IPS DF 4.7 (cell line): ENCODE data around the gene SMDT1.

Experiments
- DNase-seq: peaks from one replicate; pipeline ENCODE4 v3.0.0-alpha.2; 2013; ENCODE audit warnings: low spot score; ENCODE audit errors: extremely low read depth

Gene SMDT1

DNA sequence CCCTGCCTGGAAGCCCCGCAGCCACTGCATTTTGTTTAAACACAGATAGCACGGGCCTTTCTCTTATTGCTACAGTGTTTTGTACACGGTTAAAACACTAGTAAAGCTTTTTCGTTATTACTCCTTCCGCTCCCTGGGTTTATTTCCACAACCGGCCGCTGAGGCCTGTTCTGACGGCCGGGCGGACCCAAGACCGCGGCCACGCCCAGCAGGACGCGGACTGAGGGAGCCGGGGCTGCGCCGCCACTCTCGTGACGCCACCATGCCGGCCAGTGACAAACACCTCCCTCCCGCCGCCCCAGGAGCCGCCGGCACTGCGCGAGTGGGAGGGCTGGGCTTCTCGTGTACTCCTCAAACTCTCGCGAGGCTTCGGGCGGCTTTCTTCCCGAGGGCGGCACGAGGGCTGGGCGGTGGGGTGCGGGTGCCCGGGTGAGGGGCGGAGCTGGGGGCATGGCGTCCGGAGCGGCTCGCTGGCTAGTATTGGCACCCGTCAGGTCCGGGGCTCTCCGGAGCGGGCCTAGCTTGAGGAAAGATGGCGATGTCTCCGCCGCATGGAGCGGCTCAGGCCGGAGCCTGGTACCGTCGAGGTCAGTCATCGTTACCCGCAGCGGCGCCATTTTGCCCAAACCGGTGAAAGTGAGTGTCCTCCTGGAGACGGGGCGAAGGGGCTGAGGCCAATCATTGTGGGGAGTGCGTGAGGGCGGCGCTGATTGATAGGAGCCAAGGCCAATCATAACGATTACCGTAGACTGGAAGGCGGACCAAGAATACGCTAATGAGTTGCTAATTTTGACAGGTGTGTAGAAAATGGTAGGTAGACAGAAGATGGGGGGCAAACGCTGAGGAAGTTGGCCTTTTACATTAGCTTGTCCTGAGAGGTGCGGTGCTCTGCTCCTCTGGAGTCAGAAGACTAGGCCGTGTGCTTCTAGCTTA is at the start of gene SMDT1:
Gene SMDT1, plus strand, starts transcription at position 382 of the 933 bp plus-strand sequence. Its CDS starts 69 bp downstream, at position 451.
- DNase-seq = peak; percentile 95

GRCh38 chr22:42033263-42034181 is 46.0 kb upstream of the SMDT1 start:
- DNase-seq = no peak

GRCh38 chr22:42035256-42035655 is 44.2 kb upstream of the SMDT1 start:
- no peak for DNase-seq

- DNase-seq = no peak
These were observed 40.2 kb upstream of the SMDT1 start for GRCh38 chr22:42039271-42039670.

GRCh38 chr22:42041784-42042183 is 37.7 kb upstream of the SMDT1 start:
- no peak for DNase-seq

DNA sequence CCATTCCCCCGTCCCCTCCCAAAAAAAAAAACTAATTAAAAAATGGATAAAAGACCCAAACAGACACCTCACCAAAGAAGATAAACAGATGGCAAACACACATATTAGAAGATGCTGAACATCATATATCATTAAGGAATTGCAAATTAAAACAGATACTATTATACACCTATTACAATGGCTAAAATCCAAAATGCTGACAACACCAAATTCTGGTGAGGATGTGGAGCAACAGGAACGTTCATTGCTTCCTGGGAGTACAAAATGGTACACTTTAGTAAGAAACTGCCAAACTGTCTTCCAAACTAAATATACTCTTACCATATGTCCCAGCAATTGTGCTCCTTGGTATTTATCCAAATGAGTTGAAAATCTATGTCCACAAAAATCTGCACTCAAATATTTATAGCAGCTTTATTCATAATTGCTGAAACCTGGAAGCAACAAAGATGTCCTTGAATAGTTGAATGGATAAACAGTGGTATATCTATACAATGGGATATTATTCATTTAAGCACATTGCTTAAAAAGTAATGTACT is 28.8 kb upstream of the SMDT1 start:
- DNase-seq = no peak

DNA sequence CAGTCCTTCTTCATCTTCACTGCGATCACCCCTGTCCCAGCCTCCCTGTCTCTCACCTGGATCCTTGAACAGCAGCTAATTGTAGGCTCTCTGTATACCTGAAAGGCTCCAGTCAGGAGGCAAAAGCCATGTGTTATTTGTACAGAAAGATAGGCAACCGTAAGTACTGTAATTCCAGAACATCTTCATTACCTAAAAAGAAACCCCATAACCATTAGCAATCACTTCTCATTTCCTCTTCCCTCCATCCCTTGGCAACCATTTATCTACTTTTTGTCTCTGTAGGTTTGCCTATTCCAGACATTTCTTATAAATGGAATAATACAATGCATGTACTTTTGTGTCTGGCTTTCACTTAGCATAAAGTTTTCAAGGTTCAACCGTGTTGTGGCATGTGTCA is 26.7 kb upstream of the SMDT1 start:
- no peak for DNase-seq

DNA sequence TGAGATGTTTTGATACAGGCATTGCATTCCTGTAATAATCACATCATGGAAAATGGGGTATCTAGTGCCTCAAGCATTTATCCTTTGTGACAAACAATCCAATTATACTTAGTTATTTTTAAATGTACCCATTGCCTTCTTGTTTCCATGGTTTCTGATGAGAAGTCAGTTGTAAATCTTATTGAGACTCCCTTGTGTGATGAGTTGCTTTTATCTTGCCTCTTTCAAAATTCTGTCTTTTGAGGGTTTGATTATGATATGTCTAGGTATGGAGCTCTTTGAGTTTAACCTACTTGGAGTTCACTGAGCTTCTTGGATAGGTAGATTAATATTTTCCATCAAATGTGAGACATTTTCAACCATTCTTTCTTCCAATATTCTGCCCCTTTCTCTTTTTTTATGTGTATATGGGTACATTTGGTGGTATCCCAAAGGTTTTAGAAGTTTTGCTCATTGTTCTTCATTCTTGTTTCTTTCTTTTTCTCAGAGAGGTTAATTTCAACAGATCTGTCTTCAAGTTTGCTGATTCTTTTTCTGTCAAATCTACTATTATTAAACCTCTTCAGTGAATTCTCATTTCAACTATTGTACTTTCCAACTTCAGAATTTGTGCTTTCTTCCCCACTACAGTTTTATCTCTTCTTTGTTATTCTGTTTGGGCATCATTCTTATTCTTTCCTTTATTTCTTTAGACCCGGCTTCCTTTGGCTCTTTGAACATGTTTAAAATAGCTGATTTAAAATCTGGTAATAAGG is 22.6 kb upstream of the SMDT1 start:
- no peak for DNase-seq

- DNase-seq = no peak
These were observed 19.0 kb upstream of the SMDT1 start for GRCh38 chr22:42060489-42060888.

- DNase-seq = no peak
These were observed 18.5 kb upstream of the SMDT1 start for GRCh38 chr22:42061041-42061440.

- DNase-seq = no peak
These were observed 16.9 kb upstream of the SMDT1 start for GRCh38 chr22:42062506-42063170.

- no peak for DNase-seq
These were observed 14.9 kb upstream of the SMDT1 start for GRCh38 chr22:42064629-42065028.

DNA sequence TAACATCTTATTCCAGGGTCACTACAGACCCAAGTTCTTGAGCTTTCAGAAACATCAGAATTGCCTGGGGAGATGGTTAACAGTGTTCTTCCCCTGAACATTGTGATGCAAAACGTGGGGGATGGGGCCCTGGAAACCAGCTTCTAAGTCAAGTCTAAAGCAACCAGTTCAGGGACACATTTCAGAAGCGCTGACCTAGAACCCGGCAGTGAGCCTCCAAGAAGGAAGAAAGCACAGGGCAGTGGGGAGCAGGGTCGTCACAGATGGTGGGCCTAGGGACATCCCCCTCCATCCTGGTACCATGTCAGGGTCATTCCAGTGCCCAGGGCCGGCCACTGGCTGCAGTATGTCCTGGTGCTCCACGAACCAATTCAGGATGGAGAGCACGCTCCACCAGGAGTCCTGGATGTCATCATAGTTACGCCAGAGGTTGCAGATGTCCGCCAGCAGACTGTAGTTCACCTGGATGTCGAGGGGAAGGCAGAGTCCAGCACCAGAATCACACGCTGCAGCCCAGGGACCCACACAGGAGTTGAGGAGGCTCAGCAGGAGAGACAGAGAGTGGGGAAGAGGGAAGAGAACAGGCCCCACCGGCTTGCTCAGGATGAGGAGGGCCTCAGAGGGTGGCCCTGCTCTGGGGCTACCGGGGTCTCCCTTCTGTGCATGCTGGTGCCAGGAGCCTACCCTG is 13.9 kb upstream of the SMDT1 start:
- no peak for DNase-seq

DNA sequence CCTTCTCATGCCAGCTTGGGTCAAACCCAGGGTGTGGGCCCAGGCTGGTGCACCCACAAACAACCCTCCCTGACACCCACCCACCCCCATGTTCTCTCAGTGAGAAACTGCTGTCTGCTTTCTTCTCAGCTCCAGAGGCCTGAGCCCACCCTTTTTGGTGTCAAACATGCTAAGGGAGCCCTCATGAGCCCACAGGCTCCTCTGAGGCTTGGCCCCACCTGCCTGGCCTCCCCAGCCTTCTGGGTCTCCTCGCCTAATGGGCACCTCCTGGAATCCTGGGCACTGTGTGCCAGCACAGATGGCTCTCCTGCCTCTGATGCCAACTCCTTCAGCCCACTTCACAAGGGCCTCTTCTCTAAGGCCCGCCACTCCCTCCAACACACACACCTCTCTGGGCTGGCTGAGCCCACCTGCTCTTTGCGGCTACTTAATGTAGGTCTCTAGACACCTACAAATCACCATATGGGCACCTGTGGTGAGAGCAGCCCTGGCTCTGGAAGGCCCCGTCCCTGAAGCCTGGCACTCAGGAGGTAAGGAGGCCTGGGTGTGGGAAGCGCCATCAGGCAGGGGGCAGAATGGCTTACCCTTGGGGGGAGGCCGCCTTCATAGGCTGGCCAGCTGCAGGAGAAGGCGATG is 13.3 kb upstream of the SMDT1 start:
- DNase-seq = no peak

DNA sequence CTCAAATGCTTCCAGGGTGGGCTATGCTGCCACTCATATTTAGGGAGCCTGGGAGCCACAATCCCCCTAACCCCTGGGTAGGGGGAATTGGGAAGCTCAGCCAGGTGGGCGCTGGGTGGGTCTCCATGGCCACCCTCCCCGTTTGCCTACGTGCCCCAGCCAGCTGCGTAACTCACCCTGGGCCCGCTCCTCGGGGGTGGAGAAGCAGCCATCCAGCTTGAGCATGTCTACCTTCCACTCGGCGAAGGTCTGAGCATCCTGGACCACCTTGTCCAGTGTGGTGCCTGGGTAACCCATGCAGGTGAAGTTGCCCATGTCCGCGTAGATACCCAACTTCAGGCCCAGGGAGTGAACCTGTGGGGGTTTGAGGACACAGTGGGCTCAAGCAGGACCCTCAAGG is 12.6 kb upstream of the SMDT1 start:
- no peak for DNase-seq

GRCh38 chr22:42067671-42068251 is 11.7 kb upstream of the SMDT1 start:
- no peak for DNase-seq

DNA sequence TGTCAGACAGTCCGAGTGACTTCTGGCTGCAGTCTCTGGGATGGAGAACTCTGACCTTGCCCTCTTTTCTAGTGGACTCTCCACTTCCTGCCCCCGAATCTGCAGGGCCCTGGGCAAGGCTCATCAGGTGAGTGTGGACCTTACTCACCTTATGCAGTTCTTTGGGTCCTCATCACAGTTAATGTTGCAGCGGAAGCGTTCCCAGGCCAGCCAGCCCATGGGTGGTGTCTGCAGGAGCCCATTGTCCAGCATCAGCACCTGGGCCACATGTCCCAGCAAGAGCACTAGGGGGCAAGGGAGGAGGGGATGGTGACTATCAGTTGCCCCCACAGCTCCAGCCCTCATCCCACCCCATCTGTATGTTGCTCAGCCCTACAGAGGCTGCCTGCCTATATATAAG is 11.2 kb upstream of the SMDT1 start:
- no peak for DNase-seq

DNA sequence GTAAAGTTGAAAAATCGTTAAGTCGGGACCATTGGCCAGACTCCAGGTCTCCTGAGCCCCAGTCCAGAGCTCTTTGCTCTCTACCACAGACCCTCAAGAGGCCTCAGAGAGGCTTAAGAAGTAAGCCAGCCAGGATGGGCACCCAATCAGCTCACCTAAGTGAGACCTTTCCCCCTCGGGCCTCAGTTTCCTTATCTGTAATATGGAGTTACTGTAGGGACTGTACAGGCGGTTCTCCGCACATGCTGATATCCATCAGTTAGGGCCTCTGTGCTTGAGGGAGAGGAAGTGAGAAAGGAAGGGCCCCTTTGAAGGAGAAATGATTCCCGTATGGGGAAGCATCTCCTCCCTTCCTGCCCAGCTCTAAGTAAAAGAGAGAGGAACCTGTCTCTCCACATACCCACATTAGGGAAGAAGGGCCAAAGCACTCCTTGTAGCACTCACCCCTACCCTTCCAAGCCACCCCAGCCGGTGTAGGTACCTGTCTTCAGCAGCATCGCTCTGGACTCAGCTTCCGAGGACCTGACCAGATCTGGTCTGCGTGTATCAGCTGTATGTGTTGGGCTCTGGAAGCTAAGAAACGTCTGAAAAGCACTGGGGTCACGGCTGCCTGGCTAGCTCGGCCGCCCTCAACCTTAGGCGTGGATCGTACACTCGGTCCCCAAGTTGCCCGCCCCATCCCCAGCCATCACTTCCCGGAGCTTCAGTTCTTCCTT is 9.5 kb upstream of the SMDT1 start:
- no peak for DNase-seq
